Pulmonary artery endothelial cell (primary cell): ENCODE results near the gene VCY. TPM values are rescaled to one million over a fixed set of nuclear protein-coding genes. Genes with fewer than 3 reads are reported as not detected.
"Not testable (repeated sequence)": the region's sequence is repeated elsewhere in the genome, so short reads cannot be mapped to it uniquely, and the experiment has no call there.

Experiments used
- DNase-seq: peaks from one replicate; pipeline ENCODE4 v3.0.0-alpha.2; 2011; ENCODE audit warnings: low read depth, low spot score
- total RNA-seq: library from RNA; depleted of rRNA; stranded (reverse); fragments of >200 nt; gene quantifications from 2 replicates; pipeline ENCODE4 v1.2.3, GENCODE V29; 2014

The VCY gene
- not detected in 2 replicates for total RNA-seq

GRCh38 chrY:13986373-13986772, at the start of gene VCY:
TSS of gene VCY (minus strand) at chrY:13986473. CDS start at chrY:13986440, 33 bp downstream.
- not testable (repeated sequence) for DNase-seq

- DNase-seq, result not testable (repeated sequence)
Measured at GRCh38 chrY:14030395-14030794, 44.1 kb upstream of the VCY start.

GRCh38 chrY:14011916-14012315, 25.6 kb upstream of the VCY start:
- DNase-seq, result not testable (repeated sequence)

GRCh38 chrY:13942406-13942805, 43.9 kb downstream of the VCY start:
- not testable (repeated sequence) for DNase-seq

Other genes starting within 250 kb of the VCY start
- not detected in 2 replicates for gene VCY1B, start 69.8 kb upstream of the VCY start, total RNA-seq